HEK293 (cell line): ENCODE data around the gene MED15.
A peak's percentile ranks its signal among the peaks of the same experiment; 100 is the strongest.

ENCODE experiments used
- FEZF1 ChIP-seq: fragments of 450-650 bp; formaldehyde crosslinking; IDR thresholded peaks from 2 replicates; pipeline ENCODE4 v1.5.1; 2016; ENCODE audit warnings: missing biosample characterization, missing genetic modification characterization
- IKZF3 ChIP-seq: fragments of 450-650 bp; IDR thresholded peaks from 2 replicates; pipeline ENCODE4 v1.5.0; 2018; ENCODE audit warnings: missing biosample characterization, mild to moderate bottlenecking, missing genetic modification characterization, moderate library complexity
- PRDM10 ChIP-seq: fragments of 450-650 bp; formaldehyde crosslinking; IDR thresholded peaks from 2 replicates; pipeline ENCODE4 v1.5.1; 2016; ENCODE audit warnings: missing biosample characterization, missing genetic modification characterization
- REST ChIP-seq: fragments of 450-650 bp; formaldehyde crosslinking; IDR thresholded peaks from 2 replicates; pipeline ENCODE4 v1.5.1; 2016; ENCODE audit warnings: missing biosample characterization, missing genetic modification characterization
- SALL2 ChIP-seq: fragments of 450-650 bp; formaldehyde crosslinking; IDR thresholded peaks from 2 replicates; pipeline ENCODE4 v1.5.0; 2017; ENCODE audit warnings: missing biosample characterization, mild to moderate bottlenecking, missing genetic modification characterization, borderline replicate concordance
- SCRT1 ChIP-seq: fragments of 450-650 bp; formaldehyde crosslinking; IDR thresholded peaks from 2 replicates; pipeline ENCODE4 v1.5.1; 2016; ENCODE audit warnings: missing biosample characterization, missing genetic modification characterization, borderline replicate concordance
- SETDB1 ChIP-seq: IDR thresholded peaks from one replicate; pipeline ENCODE4 v1.6.1; 2017; ENCODE audit warnings: mild to moderate bottlenecking, low read length, moderate library complexity, mixed read lengths; ENCODE audit not compliant: insufficient read length
- SP3 ChIP-seq: fragments of 450-650 bp; formaldehyde crosslinking; IDR thresholded peaks from 2 replicates; pipeline ENCODE4 v1.5.1; 2016; ENCODE audit warnings: missing biosample characterization, missing genetic modification characterization
- ZBTB20 ChIP-seq: fragments of 450-650 bp; formaldehyde crosslinking; IDR thresholded peaks from 2 replicates; pipeline ENCODE4 v1.5.1; 2016; ENCODE audit warnings: missing biosample characterization, missing genetic modification characterization
- ZBTB7A ChIP-seq: fragments of 450-650 bp; formaldehyde crosslinking; IDR thresholded peaks from 2 replicates; pipeline ENCODE4 v1.5.1; 2016; ENCODE audit warnings: low read depth, missing biosample characterization, missing genetic modification characterization
- ZFHX2 ChIP-seq: fragments of 450-650 bp; formaldehyde crosslinking; conservative IDR thresholded peaks from 2 replicates; pipeline ENCODE4 v1.5.1; 2016; ENCODE audit warnings: missing biosample characterization, missing genetic modification characterization
- ZFP69B ChIP-seq: fragments of 450-650 bp; formaldehyde crosslinking; IDR thresholded peaks from 2 replicates; pipeline ENCODE4 v1.5.1; 2016; ENCODE audit warnings: missing biosample characterization, missing genetic modification characterization
- ZNF121 ChIP-seq: fragments of 450-650 bp; formaldehyde crosslinking; IDR thresholded peaks from 2 replicates; pipeline ENCODE4 v1.5.1; 2016; ENCODE audit warnings: missing biosample characterization, missing genetic modification characterization
- ZNF16 ChIP-seq: fragments of 450-650 bp; formaldehyde crosslinking; IDR thresholded peaks from 2 replicates; pipeline ENCODE4 v1.5.1; 2016; ENCODE audit warnings: low read depth, missing biosample characterization, missing genetic modification characterization
- ZNF175 ChIP-seq: fragments of 450-650 bp; formaldehyde crosslinking; IDR thresholded peaks from 2 replicates; pipeline ENCODE4 v1.5.1; 2016; ENCODE audit warnings: missing biosample characterization, missing genetic modification characterization
- ZNF19 ChIP-seq: fragments of 450-650 bp; formaldehyde crosslinking; IDR thresholded peaks from 2 replicates; pipeline ENCODE4; 2016; ENCODE audit warnings: missing biosample characterization, missing genetic modification characterization, low read depth
- ZNF239 ChIP-seq: fragments of 450-650 bp; formaldehyde crosslinking; IDR thresholded peaks from 2 replicates; pipeline ENCODE4 v1.5.1; 2016; ENCODE audit warnings: missing biosample characterization, missing genetic modification characterization
- ZNF24 ChIP-seq: fragments of 450-650 bp; formaldehyde crosslinking; IDR thresholded peaks from 2 replicates; pipeline ENCODE4 v1.5.1; 2016; ENCODE audit warnings: missing biosample characterization, missing genetic modification characterization
- ZNF248 ChIP-seq: fragments of 450-650 bp; formaldehyde crosslinking; IDR thresholded peaks from 2 replicates; pipeline ENCODE4 v1.5.1; 2017; ENCODE audit warnings: missing biosample characterization, missing genetic modification characterization
- ZNF404 ChIP-seq: fragments of 450-650 bp; formaldehyde crosslinking; IDR thresholded peaks from 2 replicates; pipeline ENCODE4 v1.5.1; 2017; ENCODE audit warnings: missing biosample characterization, missing genetic modification characterization
- ZNF514 ChIP-seq: fragments of 450-650 bp; formaldehyde crosslinking; IDR thresholded peaks from 2 replicates; pipeline ENCODE4 v1.5.1; 2016; ENCODE audit warnings: missing biosample characterization, missing genetic modification characterization
- ZNF529 ChIP-seq: fragments of 450-650 bp; formaldehyde crosslinking; IDR thresholded peaks from 2 replicates; pipeline ENCODE4 v1.5.1; 2017; ENCODE audit warnings: missing genetic modification characterization, missing biosample characterization; ENCODE audit not compliant: insufficient replicate concordance
- ZNF548 ChIP-seq: fragments of 450-650 bp; formaldehyde crosslinking; IDR thresholded peaks from 2 replicates; pipeline ENCODE4 v1.5.1; 2016; ENCODE audit warnings: missing biosample characterization, missing genetic modification characterization
- ZNF571 ChIP-seq: fragments of 450-650 bp; formaldehyde crosslinking; IDR thresholded peaks from 2 replicates; pipeline ENCODE4 v1.5.0; 2017; ENCODE audit warnings: missing biosample characterization, missing genetic modification characterization
- ZNF610 ChIP-seq: fragments of 450-650 bp; formaldehyde crosslinking; IDR thresholded peaks from 2 replicates; pipeline ENCODE4 v1.5.1; 2016; ENCODE audit warnings: missing biosample characterization, missing genetic modification characterization, borderline replicate concordance
- ZNF664 ChIP-seq: fragments of 450-650 bp; formaldehyde crosslinking; IDR thresholded peaks from 2 replicates; pipeline ENCODE4 v1.5.1; 2016; ENCODE audit warnings: missing biosample characterization, missing genetic modification characterization
- ZNF768 ChIP-seq: fragments of 450-650 bp; formaldehyde crosslinking; IDR thresholded peaks from 2 replicates; pipeline ENCODE4 v1.5.1; 2018; ENCODE audit warnings: missing biosample characterization, mild to moderate bottlenecking, missing genetic modification characterization
- ZXDB ChIP-seq: fragments of 450-650 bp; formaldehyde crosslinking; IDR thresholded peaks from 2 replicates; pipeline ENCODE4 v1.5.1; 2016; ENCODE audit warnings: missing biosample characterization, missing genetic modification characterization
- TF ChIP-seq, protein P1 (sequence below): fragments of 450-650 bp; formaldehyde crosslinking; IDR thresholded peaks from 2 replicates; pipeline ENCODE4 v1.5.1; 2017; ENCODE audit warnings: missing biosample characterization, missing genetic modification characterization
- TF ChIP-seq, protein P2 (sequence below): fragments of 450-650 bp; formaldehyde crosslinking; IDR thresholded peaks from 2 replicates; pipeline ENCODE4 v1.5.1; 2016; ENCODE audit warnings: missing biosample characterization, missing genetic modification characterization

The MED15 gene

GRCh38 chr22:20495861-20496681 is 11.3 kb upstream of the MED15 start (continued):
- TF ChIP-seq ZBTB20 (peak; percentile 91), ZNF664 (tag by site-specific recombination) (peak; percentile 63; the same call in 1 of the 2 replicates), ZNF548 (tag by site-specific recombination) (peak; percentile 70; the same call in 1 of the 2 replicates), ZNF239 (tag by site-specific recombination) (peak; percentile 76), ZBTB7A (tag by site-specific recombination) (peak; percentile 98), REST (tag by site-specific recombination) (peak; percentile 67), ZNF404 (tag by site-specific recombination) (no peak), SP3 (tag by site-specific recombination) (peak; percentile 88), IKZF3 (tag by site-specific recombination) (peak; percentile 99), ZNF175 (tag by site-specific recombination) (no peak), SETDB1 (no peak), ZFP69B (tag by site-specific recombination) (peak; percentile 94), ZNF19 (no peak), ZNF610 (tag by site-specific recombination) (peak; percentile 83), ZNF768 (no peak), ZNF571 (tag by site-specific recombination) (peak; percentile 48; the same call in 1 of the 2 replicates), FEZF1 (peak; percentile 18; the same call in 1 of the 2 replicates), PRDM10 (tag by site-specific recombination) (peak; percentile 97), ZNF24 (tag by site-specific recombination) (peak; percentile 98), ZNF16 (peak; percentile 31; the same call in 1 of the 2 replicates), ZXDB (tag by site-specific recombination) (peak; percentile 96), SCRT1 (tag by site-specific recombination) (peak; percentile 99), ZNF514 (no peak; the same call in 1 of the 2 replicates), ZNF248 (peak; percentile 77), ZNF121 (tag by site-specific recombination) (no peak), ZNF529 (tag by site-specific recombination) (no peak), ZFHX2 (peak; percentile 73), SALL2 (tag by site-specific recombination) (peak; percentile 91; the same call in 1 of the 2 replicates)
- TF ChIP-seq, protein P1, sequence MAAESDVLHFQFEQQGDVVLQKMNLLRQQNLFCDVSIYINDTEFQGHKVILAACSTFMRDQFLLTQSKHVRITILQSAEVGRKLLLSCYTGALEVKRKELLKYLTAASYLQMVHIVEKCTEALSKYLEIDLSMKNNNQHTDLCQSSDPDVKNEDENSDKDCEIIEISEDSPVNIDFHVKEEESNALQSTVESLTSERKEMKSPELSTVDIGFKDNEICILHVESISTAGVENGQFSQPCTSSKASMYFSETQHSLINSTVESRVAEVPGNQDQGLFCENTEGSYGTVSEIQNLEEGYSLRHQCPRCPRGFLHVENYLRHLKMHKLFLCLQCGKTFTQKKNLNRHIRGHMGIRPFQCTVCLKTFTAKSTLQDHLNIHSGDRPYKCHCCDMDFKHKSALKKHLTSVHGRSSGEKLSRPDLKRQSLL (tag by site-specific recombination): no peak
- TF ChIP-seq, protein P2, sequence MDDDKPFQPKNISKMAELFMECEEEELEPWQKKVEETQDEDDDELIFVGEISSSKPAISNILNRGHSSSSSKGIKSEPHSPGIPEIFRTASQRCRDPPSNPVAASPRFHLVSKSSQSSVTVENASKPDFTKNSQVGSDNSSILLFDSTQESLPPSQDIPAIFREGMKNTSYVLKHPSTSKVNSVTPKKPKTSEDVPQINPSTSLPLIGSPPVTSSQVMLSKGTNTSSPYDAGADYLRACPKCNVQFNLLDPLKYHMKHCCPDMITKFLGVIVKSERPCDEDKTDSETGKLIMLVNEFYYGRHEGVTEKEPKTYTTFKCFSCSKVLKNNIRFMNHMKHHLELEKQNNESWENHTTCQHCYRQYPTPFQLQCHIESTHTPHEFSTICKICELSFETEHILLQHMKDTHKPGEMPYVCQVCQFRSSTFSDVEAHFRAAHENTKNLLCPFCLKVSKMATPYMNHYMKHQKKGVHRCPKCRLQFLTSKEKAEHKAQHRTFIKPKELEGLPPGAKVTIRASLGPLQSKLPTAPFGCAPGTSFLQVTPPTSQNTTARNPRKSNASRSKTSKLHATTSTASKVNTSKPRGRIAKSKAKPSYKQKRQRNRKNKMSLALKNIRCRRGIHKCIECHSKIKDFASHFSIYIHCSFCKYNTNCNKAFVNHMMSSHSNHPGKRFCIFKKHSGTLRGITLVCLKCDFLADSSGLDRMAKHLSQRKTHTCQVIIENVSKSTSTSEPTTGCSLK (tag by site-specific recombination): no peak
